Osteoblast (primary cell): ENCODE data around the gene PLCG2. TPM values are rescaled to one million over a fixed set of nuclear protein-coding genes. Genes with fewer than 3 reads are reported as not detected.

Experiments used
- DNase-seq: peaks from one replicate; pipeline ENCODE4 v3.0.0; 2011; ENCODE audit warnings: low spot score, mixed read lengths; ENCODE audit not compliant: insufficient read length; ENCODE audit errors: missing footprints
- H2AFZ ChIP-seq: 2 replicates; pipeline ENCODE4 v1.6.0; 2011; ENCODE audit warnings: mild to moderate bottlenecking, low read length
- H3K27ac ChIP-seq: 2 replicates; pipeline ENCODE4 v1.5.1; 2011; ENCODE audit warnings: mild to moderate bottlenecking, low read depth, low read length, moderate library complexity
- H3K27me3 ChIP-seq: 2 replicates; pipeline ENCODE4 v1.6.0; 2012; ENCODE audit warnings: mild to moderate bottlenecking, control low read depth, inconsistent platforms, low read length, moderate library complexity; ENCODE audit not compliant: insufficient read depth
- H3K36me3 ChIP-seq: 2 replicates; pipeline ENCODE4 v1.5.1; 2011; ENCODE audit warnings: mild to moderate bottlenecking, low read length, control low read depth, moderate library complexity; ENCODE audit not compliant: insufficient read depth
- H3K4me1 ChIP-seq: 2 replicates; pipeline ENCODE4 v1.5.1; 2011; ENCODE audit warnings: mild to moderate bottlenecking, low read length, control low read depth, moderate library complexity; ENCODE audit not compliant: insufficient read depth
- H3K4me2 ChIP-seq: 2 replicates; pipeline ENCODE4 v1.6.0; 2011; ENCODE audit warnings: mild to moderate bottlenecking, low read length; ENCODE audit not compliant: insufficient read depth
- H3K4me3 ChIP-seq: fragments of 200-600 bp; sonication (generic); 3 replicates; pipeline ENCODE4 v1.5.1; 2012; ENCODE audit warnings: mild to moderate bottlenecking, low read length, inconsistent platforms; ENCODE audit not compliant: insufficient read depth
- H3K79me2 ChIP-seq: 2 replicates; pipeline ENCODE4 v1.6.0; 2012; ENCODE audit warnings: mild to moderate bottlenecking, low read length, control low read depth, inconsistent platforms; ENCODE audit not compliant: insufficient read depth
- H3K9me3 ChIP-seq: 2 replicates; pipeline ENCODE4 v1.5.1; 2011; ENCODE audit warnings: low read depth, low read length, control low read depth
- H4K20me1 ChIP-seq: 2 replicates; pipeline ENCODE4 v1.6.0; 2012; ENCODE audit warnings: mild to moderate bottlenecking, low read length, control low read depth; ENCODE audit not compliant: insufficient read depth
- CTCF ChIP-seq: IDR thresholded peaks from 2 replicates; pipeline ENCODE4 v1.5.1; 2011; ENCODE audit warnings: mild to moderate bottlenecking, low read depth, low read length, moderate library complexity; ENCODE audit errors: extremely low read depth
- total RNA-seq: library from RNA; depleted of rRNA; stranded (reverse); fragments of >200 nt; gene quantifications from 2 replicates; pipeline ENCODE4 v1.2.3, GENCODE V29; 2012

The PLCG2 gene
- total RNA-seq, 1 donor = 1.1 TPM

DNA sequence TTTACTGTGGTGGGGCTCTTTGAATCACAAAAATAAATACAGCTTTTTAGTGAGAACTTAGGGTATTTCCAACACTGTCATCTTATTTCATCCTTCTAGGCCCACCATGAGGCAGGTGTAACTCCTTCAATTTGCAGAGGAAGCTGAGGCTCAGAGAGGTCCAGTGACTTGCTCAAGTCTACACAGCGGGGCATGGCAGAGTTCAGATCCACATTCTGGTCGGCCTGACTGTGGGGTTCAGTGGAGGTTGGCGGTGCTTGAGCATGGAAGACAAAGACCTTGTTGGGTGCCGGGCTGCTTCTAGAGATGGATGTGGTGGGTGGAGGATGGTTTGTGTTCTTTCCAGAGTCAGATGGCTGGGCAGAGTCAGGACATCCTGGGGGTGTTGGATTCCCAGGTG is 39.8 kb downstream of the PLCG2 start:
- H3K79me2 ChIP-seq = no peaks in the 10 kb centered on the region
- H3K27me3 ChIP-seq = no peaks in the 10 kb centered on the region
- H4K20me1 ChIP-seq = no peaks in the 10 kb centered on the region
- no peak overlapping the region for H2AFZ ChIP-seq
- H3K27ac ChIP-seq = no peak overlapping the region
- H3K4me1 ChIP-seq = no peaks in the 10 kb centered on the region
- no peak for TF ChIP-seq CTCF
- DNase-seq = no peak
- H3K4me2 ChIP-seq = no peak overlapping the region
- no peak overlapping the region for H3K4me3 ChIP-seq
- no peaks in the 10 kb centered on the region for H3K36me3 ChIP-seq
- H3K9me3 ChIP-seq = no peaks in the 10 kb centered on the region

GRCh38 chr16:81821436-81822128 is 42.5 kb downstream of the PLCG2 start:
- no peaks in the 10 kb centered on the region for H4K20me1 ChIP-seq
- no peaks in the 10 kb centered on the region for H3K9me3 ChIP-seq
- no peak overlapping the region for H3K4me2 ChIP-seq
- DNase-seq = no peak
- no peak overlapping the region for H2AFZ ChIP-seq
- TF ChIP-seq CTCF = no peak
- H3K27me3 ChIP-seq = no peaks in the 10 kb centered on the region
- no peak overlapping the region for H3K27ac ChIP-seq
- no peaks in the 10 kb centered on the region for H3K79me2 ChIP-seq
- no peaks in the 10 kb centered on the region for H3K36me3 ChIP-seq
- no peaks in the 10 kb centered on the region for H3K4me1 ChIP-seq
- H3K4me3 ChIP-seq = no peak overlapping the region

DNA sequence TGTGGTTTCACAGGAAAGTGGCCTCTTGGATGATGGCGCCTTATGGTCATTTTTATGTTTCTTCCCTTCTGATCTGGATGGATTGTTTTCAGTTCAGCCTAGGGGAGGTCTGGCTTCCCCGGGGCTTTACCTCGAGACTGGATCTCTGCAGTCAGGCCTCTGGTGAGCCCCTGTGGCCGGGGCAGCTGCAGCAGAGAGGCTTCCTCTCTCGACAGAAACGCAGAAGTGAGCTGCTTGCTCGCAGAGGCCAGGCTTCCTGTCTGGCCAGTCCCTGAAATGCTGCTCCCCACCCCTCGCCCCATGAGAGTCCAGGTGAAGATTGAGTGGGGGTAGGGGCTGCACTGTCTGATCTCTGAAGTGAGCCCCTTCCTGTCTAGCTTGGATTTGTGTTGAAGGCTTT is 44.0 kb downstream of the PLCG2 start:
- Histone ChIP-seq H3K4me2 (no peak overlapping the region), H3K36me3 (no peaks in the 10 kb centered on the region), H2AFZ (no peak overlapping the region), H3K4me3 (no peak overlapping the region), H3K9me3 (no peaks in the 10 kb centered on the region), H4K20me1 (no peaks in the 10 kb centered on the region), H3K79me2 (no peaks in the 10 kb centered on the region), H3K4me1 (no peaks in the 10 kb centered on the region), H3K27ac (no peak overlapping the region), H3K27me3 (no peaks in the 10 kb centered on the region)
- no peak for TF ChIP-seq CTCF
- DNase-seq = no peak

GRCh38 chr16:81823734-81824133 is 44.6 kb downstream of the PLCG2 start:
- Histone ChIP-seq H3K36me3 (no peaks in the 10 kb centered on the region), H2AFZ (no peak overlapping the region), H3K27me3 (no peaks in the 10 kb centered on the region), H3K27ac (no peak overlapping the region), H4K20me1 (no peaks in the 10 kb centered on the region), H3K4me3 (no peak overlapping the region), H3K4me1 (no peaks in the 10 kb centered on the region), H3K79me2 (no peaks in the 10 kb centered on the region), H3K9me3 (no peaks in the 10 kb centered on the region), H3K4me2 (no peak overlapping the region)
- DNase-seq = no peak
- TF ChIP-seq CTCF = no peak
